NCI-H2107 treated with DMSO at 0.1 percent for 48 hours (cell line): ENCODE measurements around the gene BBX.

ENCODE experiments used
- DNase-seq: peaks from one replicate; lab custom pipeline; 2025; ENCODE audit not compliant: unreplicated experiment; lab: John Stamatoyannopoulos, UW

Gene BBX

GRCh38 chr3:107598926-107599771 is 76.4 kb downstream of the BBX start:
- DNase-seq: no peak

DNA sequence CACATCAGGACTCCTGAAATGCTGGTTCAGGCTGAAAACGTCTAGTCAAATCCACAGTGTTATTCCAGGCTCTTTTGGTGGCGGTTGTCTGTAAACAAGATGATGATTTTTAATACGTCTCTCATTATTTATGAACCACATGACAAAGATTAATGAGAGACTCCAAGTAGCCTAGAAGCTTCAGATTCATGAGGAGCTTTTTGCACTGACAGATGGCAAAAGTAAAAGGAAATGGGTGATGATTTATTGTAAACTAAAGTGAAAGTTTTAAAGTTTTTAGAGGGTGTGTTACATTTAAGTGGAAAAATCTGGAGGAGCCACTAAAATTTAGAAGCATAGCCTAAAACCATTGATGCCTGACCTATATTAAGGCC is 77.0 kb downstream of the BBX start:
- no peak for DNase-seq

- no peak for DNase-seq
Measured at GRCh38 chr3:107600780-107601179, 78.0 kb downstream of the BBX start.

- DNase-seq: no peak
Measured at GRCh38 chr3:107604057-107604822, 81.5 kb downstream of the BBX start.

DNA sequence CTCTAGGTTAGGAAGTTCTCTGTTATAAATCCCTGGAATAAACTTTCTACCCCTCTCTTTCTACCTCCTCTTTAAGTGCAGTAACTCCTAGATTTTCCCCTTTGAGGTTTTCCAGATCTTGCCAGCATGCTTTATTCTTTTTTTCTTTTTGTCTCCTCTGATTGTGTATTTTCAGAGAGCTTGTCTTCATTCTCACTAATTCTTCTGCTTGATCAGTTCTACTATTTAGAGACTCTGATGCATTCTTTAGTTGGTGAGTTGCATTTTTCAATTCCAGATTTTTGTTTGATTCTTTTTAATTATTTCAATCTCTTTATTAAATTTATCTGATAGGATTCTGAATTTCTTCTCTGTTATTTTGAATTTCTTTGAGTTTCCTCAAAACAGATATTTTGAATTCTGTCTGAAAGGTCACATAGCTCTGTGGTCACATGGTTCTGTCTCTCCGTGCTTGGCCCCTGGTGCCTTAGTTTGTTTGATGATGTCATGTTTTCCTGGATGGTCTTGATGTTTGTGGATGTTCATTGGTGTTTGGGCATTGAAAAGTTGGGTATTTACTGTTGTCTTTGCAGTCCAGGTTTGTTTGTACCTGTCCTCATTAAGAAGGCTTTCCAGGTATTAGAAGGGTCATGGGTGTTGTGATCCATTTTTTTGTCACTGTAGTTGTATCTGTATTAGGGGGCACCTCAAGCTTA is 89.2 kb downstream of the BBX start:
- DNase-seq: no peak

GRCh38 chr3:107612664-107613084 is 89.9 kb downstream of the BBX start:
- no peak for DNase-seq

GRCh38 chr3:107619549-107619948 is 96.8 kb downstream of the BBX start:
- no peak for DNase-seq

DNA sequence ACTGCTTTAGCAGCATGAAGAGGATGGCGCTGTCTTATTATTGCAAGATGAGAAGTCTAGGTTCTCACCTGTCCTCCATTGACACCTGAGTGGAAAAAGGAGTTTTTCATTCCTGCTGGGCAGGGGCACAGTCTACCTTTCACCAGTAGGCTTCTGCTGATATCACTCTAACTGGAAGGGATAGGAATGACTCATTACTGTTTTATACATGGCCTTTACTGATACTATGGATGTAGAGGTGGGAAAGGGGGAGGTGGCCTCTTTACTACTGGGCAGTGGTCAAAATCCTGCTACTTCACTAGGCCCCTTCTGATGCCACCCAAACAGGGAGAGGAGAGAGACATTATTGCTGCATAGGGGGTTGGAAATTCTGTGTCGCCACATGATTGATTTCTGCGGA is 97.8 kb downstream of the BBX start:
- DNase-seq: no peak

DNA sequence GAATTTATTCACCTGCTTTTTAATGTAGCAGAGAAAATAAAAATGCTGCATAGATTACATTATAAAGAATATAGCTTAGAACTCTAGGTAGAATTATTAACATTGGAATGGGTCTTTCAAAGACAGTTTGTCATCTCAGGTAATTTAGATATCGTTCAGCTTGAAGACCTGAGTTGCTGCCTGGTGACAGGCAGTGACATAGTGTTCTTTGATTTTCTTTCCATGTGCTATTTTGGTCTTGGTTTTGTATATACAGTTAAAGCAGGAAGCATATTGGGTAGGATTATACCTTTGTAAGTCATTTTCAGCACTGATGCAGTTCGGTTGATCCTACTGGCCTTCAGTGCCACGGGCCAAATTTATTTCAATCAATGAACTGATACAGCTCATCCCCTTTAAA is 98.7 kb downstream of the BBX start:
- no peak for DNase-seq

DNA sequence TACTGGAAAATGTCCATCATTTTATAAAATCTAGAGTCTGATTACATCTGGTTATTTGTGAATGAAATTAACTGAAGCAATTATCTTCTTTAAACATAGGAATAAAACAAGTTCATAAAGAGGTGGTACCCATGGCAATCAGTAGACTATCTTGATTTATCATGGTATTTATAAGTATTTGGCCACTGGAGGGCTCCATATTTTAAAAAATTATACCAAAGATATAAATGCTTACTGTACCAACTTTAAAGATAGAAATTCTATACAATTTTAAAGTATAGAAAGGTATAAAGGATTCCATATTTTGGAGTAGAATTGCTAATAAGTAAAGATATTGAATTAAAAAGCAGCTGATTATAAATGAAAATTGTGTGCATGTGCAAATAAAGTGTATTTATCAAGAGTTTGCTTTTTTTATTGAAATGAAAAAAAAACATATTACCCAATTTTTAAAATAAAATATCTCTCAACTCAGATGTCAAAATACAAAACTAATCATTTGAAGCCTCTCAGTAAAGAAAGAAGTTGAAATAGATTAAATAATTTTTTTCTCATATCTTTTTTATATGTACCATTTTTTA is 105.3 kb downstream of the BBX start:
- DNase-seq: no peak

GRCh38 chr3:107629566-107629965 is 106.8 kb downstream of the BBX start:
- DNase-seq: no peak

DNA sequence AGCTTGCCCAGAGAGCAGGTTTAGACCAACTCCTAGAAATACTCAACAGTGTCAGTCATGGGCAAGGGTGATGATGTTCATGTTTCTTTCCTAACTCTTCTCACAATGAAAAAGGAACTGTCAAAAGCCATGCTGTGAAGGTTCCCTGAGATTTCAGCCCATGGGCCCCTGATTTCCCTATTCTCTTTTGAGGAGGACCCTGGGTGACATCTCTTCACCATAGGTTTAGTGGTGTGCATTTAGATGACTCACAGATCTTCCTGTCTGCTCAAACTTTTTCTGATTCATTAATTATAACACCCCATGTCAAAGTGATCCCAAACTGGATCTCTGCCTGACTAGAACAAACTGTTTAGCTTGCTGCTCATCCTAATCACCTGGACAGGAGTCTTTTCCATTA is 108.0 kb downstream of the BBX start:
- no peak for DNase-seq

- DNase-seq: no peak
Measured at GRCh38 chr3:107632576-107632975, 109.8 kb downstream of the BBX start.

DNA sequence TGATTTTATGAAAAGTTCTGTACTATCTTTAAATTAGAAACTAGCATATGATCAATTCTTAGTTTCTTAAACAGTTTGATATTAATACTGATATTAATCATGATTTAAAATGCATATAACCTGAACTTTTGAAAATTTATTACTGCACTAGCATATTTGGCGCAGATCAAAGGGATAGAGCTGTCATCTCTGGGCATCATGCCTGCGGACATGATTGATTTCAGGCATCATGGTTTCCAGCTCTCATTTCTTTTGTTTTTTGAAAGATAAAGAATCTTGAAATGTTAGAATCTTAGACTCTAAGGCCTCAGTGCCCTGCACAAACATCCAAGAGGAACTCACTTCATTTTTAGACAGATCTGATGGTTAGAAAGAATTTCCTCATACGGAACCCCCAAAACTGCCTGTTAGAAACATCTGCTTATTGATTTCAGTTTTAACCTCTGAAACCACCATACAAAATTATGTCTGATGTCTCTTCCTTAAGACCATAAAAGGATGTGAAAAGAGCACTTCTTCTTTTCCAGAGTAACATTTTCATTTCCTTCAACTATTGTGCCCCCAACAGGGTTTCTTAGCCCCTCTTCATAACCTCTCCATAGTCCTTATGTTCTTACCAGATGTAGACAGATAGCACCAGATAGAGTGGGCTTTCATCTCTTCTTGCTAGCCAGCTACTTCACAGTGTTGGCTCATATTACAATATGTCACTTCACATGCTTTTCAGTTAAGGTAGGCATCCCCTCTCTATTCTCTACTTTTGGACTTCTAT is 110.8 kb downstream of the BBX start:
- DNase-seq: peak; percentile 5

DNA sequence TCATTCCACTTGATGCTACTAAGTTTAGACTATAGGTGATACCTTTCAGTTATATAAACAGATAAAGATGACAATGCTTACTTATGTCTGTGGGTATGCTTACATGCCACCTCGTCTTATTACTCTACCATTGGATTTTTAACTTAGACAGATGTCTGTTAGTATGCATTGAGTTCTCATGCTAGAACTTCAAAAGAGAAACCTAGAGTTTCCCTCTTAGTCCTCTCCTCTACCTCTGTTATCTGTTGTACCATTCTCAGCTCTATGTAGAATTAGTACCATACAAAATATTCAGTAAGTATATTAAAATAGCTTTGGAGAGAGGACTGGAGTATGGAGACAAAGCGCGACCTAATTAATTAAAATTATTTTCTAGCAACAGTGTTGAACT is 111.3 kb downstream of the BBX start:
- no peak for DNase-seq

- no peak for DNase-seq
Measured at GRCh38 chr3:107637416-107638183, 114.8 kb downstream of the BBX start.

DNA sequence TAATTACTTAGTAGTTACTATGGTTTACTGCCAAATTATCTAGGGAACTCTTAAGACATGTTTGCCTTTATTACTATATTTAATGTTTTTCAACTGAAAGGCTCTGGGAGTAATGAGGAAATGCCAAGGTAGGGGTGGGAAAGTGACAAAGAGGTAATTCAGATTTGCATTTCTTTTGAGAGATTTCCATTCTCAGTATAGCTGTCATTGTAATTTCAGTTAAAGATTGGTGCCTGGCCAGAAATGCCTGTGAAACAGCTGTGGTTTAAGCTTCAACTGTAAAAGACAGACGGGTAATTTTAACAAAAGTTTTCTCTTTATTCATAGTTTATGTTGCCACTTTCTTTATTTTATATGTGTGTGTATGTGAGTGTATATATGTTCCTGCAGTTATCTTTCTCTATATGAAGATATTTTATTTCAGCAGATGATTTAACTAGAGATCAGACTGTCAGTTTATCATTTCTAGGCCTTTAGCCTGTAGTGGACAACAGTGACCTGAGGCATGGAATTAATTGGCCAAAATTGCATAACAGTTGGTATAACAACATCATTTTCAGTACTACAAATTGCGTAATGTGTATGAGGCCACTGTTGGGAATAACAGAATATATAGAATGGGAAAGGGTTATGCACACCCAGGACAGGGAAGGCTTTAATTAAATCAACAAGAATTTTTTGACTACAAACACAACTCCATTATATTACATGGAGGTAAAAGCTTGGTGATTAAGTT is 119.0 kb downstream of the BBX start:
- DNase-seq: no peak

DNA sequence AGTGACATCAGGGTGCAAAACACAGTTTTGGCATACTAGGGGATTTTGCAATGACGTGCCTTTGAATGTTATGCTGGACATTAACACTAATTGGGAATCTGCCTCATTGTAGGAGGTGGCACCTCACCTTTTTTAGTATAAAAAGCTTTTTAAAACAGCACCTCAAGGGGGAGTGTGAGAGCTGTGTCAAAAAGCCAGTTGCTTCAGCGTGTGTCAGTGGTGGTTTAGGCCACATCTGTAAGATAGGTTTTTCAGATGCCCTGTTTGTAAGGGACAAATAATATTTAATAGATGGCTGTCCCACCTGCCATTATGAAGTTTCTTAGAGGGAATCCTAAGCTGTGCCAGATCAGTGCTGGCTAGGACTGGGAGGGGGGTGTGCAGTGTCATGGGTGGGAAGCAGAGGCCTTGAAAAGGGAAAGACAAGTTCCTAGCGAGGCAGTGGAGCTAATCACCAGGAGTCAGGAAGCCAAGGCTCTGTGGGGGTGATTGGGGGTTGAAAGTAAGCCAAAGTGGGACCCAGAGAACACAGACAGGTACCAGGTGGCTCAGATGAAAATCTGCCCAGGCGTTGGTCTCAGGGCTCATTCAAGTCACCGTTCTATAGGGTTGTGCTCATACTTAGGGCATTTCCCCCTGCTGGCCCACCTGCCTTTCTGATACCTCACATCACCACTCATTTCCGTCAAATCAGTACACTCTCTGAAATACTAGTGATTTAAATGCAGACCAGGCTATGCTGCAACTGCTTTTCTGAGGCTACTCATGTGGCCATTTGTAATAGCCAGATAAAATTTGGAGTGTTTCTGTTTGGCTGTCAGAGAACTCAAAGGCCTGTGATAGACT is 120.5 kb downstream of the BBX start:
- DNase-seq: no peak
